HG03196 (cell line): Measurements from ENCODE around the gene TXN2.

Experiments used
- ATAC-seq: cut with Tn5 transposase; IDR thresholded peaks from one replicate; pipeline ENCODE4 v1.9.1; 2021; ENCODE audit not compliant: unreplicated experiment

Gene TXN2

GRCh38 chr22:36486619-36487384 is 5.4 kb upstream of the TXN2 start:
- ATAC-seq = no peak

- ATAC-seq = peak; percentile 8
Measured at GRCh38 chr22:36480941-36481392, 473 bp downstream of the TXN2 start.

GRCh38 chr22:36478966-36479365 is 2.5 kb downstream of the TXN2 start:
- no peak for ATAC-seq

- no peak for ATAC-seq
Measured at GRCh38 chr22:36475341-36475740, 6.1 kb downstream of the TXN2 start.

- ATAC-seq = no peak
Measured at GRCh38 chr22:36472689-36473088, 8.8 kb downstream of the TXN2 start.

DNA sequence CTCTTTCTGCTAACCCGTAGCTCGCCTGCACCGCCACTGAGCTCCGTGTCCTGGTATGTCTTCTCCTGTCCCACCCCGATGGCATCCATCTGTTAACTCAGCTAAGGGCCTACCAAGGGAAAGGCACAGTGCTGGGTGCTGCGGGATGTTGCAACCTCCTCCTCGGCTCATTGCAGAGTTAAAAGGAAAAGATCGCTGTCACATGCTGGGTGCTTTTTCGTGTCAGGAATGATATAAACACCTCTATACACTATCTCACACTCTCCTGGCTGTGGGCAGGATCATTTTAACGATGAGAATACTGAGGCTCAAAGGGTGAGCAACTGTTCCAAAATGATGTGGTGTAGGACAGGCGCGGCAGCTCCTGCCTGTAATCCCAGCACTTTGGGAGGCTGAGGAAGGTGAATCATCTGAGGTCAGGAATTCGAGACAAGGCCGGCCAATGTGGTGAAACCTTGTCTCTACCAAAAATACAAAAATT is 10.1 kb downstream of the TXN2 start:
- ATAC-seq = no peak

DNA sequence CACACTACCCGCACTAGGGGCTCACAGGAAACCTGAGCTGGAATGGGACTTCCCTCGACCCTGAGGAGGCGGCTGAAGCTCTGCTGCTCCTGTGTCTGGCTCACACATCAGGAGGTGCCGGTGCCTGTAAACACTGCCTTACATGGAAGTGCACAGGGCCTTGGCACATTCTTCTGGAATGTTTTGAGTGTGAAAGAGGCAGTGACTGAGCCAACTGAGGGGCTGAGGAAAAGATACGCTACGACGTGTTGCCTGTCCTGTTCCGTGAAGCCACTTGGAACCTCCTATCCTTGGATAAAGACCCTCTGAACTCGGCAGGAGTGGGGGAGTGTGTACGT is 10.5 kb downstream of the TXN2 start:
- ATAC-seq = no peak

DNA sequence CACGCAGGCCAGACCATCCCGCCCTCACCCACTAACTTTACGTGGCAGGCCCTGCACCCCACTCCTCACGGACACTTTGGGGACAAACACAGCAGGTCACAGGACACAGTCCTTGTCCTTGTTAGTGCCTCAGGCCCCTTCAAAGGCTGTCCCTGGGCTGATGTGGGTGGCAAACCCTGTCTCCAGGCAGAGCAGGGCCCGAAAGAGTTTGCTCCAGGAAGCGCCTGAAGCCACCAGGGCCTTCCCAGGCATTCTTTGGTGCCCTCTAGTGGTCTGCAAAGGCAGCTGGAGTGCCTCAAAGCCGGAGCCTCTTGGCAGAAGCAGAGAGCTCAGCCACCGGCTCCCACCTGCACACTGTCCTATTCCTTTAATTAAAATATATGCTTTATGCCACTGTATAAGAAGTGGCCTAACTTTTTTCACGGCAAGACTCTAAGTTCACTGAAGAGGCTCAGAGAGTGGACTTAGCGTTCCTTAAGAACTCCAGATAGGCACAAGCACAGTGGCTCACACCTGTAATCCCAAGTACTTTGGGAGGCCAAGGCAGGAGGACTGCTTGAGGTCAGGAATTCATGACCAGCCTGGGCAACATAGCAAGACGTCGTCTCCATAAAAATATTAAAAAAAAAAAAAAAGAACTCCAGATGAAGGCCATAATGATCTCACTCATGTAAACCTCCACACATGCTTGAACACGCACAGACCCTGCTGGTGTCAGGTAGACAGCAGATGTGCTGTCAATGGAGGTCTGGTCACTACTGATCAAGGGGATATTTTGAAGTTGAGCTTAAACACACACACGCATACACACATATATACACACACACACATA is 11.1 kb downstream of the TXN2 start:
- ATAC-seq = no peak

GRCh38 chr22:36469094-36469710 is 12.2 kb downstream of the TXN2 start:
- no peak for ATAC-seq

- no peak for ATAC-seq
Measured at GRCh38 chr22:36467946-36468345, 13.5 kb downstream of the TXN2 start.

DNA sequence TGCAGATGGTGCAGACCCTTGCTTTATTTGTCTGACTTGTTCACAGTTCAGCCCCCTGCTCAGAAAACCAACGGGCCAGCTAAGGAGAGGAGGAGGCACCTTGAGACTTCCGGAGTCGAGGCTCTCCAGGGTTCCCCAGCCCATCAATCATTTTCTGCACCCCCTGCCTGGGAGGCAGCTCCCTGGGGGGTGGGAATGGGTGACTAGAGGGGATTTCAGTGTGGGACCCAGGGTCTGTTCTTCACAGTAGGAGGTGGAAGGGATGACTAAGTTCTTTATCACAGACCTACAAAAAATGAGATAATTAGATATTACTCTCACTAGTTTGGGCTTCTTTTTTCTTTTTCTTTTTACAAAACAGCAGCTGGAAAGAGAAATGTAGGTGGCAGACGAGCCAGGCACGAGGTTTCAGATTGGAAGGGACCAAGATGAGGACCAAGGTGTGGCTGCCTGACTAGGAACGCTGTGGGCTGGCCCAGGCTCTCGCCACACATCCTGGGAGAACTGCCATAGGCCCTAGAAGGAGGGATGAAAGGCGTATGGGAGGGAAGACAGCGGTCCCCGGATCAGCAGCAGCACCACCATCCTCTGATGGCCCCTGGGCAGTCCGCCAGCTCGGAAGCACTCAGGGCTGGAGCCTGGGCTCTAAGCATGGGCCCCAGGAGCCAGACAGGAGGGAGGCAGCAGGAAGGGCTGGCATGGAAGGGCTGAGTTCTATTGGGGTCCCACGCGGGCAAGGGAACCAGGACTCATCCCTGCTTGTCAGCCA is 14.2 kb downstream of the TXN2 start:
- no peak for ATAC-seq

DNA sequence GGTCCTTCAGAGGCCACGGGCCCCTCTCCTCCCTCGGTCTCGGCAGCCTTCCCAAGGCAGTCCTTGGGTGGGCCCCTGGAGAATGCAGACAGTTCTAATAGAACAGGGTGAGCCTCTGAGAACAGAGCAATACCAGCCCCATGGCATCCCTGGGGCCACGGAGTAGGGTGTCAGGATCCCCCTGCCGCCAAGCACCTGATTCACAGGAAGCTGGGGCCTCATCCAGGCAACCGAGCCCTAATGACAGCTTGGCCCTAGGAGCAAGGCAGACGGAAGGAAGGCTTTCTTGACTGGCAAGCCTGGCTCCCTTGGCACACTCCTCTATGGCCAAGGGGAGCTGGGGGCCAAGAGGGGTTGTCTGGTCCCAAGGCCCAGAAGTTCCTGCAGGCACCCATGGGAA is 15.2 kb downstream of the TXN2 start:
- ATAC-seq = no peak

GRCh38 chr22:36465232-36466021 is 16.0 kb downstream of the TXN2 start:
- ATAC-seq = no peak

- ATAC-seq = no peak
Measured at GRCh38 chr22:36464715-36465231, 16.7 kb downstream of the TXN2 start.

DNA sequence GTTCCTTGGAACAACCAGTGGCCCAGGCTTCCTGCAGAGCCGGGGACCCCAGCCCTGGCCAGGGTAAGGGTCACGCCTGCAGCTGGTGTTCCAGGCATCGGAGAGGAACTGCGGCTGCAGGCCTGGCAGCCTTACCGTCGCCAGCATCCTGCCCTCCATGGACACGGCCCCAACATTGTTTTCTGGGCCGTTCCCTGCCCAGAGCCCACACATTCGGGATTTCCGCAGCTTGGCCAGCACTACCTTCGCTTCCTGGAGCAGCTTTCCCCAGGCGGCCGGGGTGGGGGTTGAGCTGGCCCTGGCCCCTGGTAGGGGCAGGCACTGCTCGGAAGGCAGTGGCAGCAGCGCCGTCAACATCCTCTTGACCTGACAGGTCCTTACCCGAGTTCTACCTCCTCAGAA is 17.7 kb downstream of the TXN2 start:
- ATAC-seq = no peak

DNA sequence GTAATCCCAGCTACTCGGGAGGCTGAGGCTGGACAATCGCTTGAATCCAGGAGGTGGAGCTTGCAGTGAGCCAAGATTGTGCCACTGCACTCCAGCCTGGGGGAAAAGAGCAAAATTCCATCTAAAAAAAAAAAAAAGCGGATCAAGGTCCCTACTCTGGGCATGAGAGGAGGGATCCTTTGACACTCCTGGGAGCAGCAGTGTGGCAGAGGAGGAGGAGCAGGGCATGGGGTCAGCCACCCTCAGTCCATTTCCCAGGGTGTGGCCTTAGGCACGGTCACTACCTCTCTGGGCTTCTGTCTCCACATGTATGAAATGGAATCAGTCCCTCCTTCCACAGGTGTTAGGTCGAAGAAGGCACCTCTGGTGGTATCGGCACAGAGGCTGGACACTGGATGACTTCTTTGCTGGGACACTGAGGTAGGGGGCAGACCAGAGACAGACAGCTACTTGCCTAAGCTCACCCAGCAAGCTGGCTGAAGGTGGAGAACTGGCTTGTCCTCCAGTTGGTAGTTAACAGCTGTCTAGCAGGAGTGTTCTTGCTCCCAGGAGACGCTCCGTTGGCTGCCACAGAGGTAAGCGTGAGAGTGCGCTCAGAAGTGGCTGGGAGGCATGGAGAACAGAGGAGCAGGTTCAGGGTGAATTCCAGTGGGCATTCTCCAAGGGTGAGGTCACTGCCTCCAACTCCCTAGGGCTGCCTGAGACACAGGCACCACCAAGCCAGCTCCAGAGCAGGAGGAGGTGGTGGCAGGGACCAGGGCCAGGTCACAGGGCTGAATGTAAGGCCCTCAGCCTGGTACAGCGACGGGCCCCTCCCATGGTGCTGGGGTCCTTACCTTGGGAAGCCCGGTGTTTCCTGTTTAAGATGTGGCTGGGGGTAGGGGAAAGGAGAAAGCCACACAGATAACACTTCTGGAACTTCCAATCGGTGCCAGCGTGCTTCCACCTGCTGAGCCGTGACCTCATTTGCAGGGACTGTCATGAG is 19.5 kb downstream of the TXN2 start:
- no peak for ATAC-seq

GRCh38 chr22:36460202-36460601 is 21.2 kb downstream of the TXN2 start:
- ATAC-seq = no peak

DNA sequence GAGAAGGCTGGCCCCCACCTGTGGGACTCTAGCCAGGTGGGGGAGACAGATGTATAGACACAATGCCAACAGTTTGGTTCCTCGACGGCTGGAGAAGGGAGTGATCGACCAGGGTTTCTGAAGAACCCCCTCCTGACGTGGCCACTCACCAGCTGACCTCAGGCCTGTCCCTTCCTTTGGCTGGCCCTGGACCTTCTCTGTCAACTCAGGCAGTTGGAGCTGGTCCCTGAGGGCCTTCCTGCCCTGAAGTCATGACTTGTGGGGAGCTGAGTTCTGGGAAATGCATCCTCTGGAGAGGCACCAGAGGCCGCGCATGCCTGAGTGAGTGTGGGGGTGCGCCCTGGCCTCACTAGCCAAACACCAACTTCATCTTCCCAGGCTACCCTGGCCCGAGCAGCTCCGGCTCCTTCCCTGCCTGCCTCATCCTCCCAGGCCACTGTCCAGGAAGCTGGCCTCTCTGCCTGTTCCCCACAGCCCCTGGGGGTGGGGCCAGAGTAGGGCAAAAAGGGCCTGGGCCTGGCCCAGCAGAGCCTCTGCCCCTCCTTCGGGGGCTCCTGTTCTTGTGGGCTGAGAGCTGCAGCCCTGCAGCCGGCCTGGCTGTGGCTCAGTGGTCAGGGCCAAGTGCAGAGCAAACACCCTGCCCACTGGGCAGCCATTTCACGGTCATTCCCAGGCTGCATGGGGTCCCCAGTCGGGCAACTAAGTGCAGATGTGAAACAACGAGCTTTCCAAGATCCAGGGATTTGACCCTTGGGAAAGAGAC is 23.6 kb downstream of the TXN2 start:
- no peak for ATAC-seq
